Stimulated activated CD4-positive, alpha-beta T cell treated with anti-CD3 and anti-CD28 coated beads, Interleukin-15, amount 100 ng/mL, for 48 hours (primary cell): ENCODE data around the gene SLFN5.
A peak's percentile ranks its signal among the peaks of the same experiment; 100 is the strongest.
"Not testable (repeated sequence)": the region's sequence is repeated elsewhere in the genome, so short reads cannot be mapped to it uniquely, and the experiment has no call there.

Experiments used
- DNase-seq, 2 donors: peaks; one replicate each; pipeline ENCODE4 v3.0.0-alpha.2; 2020; ENCODE audit warnings: low read depth in 2 of 2

The SLFN5 gene

DNA sequence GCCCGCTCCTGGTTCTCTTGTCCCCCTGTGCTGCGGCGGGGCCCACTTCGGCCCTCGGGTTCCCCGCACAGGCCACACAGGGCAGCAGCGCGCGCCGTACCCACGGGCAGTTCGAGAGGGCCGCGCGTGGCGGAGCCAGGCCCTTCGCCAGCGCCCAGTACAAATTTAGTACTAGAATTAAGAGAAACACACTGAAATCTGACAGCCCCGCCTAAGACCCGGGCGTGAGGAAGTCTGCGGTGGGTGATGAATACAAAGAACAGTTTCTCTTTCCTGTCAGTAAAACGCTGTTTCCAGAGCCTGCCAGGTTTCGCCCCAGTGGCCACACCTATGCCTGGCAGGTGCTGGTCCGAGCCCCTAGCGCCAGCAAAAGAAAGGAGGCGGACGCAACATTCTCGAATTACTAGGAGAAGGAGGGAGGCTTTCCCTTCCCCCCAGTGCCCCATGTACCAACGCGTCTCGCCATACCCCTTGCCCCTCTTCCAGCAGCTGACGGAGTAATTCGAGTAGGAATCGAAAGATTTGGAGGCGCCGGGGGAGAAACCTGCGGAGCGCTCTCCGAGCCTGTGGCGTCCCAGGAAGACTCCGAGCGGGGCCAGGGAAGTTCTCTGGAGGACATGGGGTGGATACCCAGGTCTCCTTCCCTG is 591 bp upstream of the SLFN5 start:
- DNase-seq, result peak; percentile 80 to 83

DNA sequence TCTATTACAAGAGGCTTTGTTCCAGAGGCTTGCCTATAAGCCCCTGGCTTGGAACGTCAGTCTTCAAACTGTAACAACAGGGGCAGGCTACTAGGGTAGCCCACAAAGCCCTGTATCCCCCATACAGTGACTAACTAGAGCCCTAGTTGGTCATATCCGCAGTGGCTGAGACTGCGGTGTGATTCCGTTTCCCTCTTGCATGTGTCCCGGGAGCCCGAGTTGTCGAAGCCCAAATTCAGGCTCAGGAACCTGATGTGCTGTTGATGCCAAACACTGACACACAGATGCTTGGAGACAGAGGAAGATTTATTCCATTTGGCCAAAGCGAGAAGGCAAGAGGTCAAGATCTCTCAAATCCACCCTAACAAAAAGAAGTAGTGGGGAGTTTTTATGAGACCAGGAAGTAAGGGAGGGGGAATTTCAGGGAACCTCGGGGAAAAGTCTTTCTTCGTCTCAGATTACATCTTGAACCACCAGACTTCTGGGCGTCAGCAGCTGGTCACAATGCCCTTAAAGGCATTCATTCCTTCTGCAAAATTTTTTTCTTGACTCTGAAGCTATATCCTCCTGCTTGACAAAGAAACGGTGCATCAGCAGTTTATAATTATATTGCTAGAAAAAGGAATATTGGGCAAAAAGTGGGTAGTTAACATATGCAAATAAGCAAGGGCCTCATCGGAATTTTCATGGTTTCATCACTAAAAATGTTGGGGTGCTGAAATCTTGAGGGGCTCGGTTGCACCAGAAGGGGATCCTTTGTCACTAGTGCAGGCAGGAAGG is 879 bp downstream of the SLFN5 start:
- DNase-seq, result peak; percentile 36 to 47

DNA sequence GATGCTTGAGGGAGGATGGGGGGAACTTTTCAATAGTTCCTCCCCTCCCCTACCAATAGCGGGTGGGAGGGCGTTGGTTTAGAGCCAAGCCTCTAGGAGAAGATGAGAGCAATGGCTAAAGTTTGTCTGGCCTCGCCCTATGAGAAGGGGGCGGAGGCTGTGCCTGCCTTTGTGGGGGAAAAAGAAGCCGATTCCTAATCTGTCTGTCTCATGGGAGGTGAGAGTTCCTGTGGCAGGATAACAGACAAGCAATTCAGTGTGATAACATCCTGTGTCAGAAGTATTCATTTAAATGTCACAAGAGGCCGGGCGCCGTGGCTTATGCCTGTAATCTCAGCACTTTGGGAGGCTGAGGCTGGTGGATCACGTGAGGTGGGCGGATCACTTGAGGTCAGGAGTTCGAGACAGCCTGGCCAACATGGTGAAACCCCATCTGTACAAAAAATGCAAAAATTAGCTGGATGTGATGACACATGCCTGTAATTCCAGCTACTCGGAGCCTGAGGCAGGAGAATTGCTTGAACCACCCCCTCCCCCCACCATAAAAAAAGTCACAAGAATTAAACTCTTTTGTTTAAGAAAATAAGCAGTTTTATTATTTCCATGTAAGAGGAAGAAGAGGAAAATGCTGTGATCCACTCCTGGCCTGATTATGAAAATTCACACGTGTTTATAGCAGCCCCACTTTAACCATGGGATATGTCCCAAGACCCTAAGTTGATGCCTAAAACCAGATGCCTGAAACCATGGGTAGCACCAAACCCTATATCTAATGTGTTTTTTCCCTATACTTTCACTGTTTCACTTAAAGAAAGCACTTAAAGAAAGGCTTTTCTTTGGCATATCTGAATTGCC is 1.7 kb downstream of the SLFN5 start:
- peak; percentile 86 to 90 for DNase-seq

DNA sequence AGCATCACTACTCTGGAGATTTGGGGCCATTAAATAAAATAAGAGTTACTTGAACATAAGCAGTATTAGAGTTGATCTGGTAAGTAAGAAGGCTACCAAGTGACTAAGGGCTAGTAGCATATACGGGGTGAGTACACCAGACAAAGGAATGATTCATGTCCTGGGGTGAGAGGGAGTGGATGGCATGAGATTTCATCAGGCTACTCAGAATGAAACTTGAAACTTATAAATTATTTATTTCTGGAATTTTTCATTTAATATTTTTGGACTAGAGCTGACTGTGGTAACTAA is 2.3 kb downstream of the SLFN5 start:
- no peak for DNase-seq

DNA sequence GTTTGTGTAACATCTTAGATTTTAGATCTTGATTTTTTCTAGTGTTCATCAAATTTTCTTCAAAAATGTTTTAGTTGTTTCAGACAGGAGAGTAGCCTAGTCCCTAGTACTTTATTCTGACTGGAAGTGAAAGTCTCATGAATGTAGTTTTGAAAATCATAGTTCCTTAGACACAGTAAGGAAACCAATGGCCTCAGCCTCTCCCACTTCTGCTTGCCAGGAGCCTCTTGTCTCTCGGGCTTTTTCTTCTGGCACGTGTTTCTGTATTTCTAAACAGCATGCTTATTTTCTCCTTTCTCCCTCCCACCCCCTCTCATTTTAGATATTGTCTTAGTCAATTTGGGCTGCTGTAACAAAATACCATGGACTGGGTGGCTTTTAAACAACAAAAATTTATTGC is 9.8 kb downstream of the SLFN5 start:
- DNase-seq, result no peak

DNA sequence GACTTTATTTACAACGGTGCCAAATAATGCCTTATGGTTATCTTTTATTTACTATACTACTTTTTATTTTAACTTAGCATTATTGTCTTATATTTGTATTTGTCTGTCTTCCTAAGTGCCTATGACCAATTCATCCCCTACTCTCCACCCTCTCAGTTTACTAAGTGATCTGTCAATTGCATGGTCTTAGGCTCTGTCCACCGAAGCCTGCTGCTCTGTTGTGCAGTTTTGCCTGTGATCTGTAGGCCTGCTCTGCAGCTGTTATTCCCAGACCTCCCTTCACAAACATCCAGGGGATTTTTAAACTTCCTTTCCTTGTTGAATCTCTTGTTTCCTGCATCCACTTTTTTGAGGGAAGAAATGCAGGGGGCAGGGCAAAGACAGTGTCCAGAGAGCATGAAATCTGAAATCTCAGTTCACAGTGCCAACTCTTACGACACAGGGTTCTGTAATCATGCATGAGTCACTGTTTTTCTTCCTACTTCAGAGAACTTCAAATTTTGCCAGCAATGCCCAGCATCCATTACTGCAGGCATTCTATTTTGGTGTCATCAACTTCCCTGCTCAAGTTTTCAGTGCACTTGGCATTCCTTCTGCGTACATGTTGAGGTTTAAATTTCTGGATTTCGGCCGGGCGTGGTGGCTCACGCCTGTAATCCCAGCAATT is 11.4 kb downstream of the SLFN5 start:
- DNase-seq, result no peak

DNA sequence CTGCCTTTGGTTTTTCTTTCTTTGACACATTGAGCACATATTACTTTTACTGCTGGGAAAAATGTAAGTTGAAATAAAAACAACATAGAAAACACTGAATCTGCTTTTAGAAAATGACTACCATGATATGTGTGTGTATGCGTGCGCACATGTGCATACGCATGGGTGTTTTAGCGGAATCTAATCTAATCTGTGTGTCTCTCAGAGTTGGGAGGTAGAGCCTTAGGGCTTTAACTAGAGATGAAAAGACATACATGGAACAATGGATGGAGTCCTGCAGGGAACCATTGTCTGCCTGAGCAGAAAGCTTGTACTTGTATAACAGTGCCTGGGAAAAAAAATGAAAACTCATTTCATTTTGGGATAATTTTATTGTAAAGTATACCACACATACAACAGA is 12.4 kb downstream of the SLFN5 start:
- no peak for DNase-seq

DNA sequence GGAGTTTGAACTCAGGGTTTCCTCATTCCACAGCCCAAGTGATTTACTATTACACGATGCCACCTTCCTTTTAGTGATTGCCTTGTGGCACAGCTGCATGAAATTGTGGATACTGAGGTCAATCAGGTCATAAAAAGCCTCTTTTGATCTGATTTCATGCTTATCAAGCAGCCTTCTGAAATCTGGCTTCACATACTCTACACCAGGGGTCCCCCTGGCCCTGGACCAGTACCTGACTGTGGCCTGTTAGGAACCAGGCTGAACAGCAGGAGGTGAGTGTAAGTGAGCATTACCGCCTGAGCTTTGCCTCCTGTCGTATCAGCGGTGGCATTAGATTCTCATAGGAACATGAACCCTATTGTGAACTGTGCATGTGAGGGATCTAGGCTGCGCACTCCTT is 13.8 kb downstream of the SLFN5 start:
- DNase-seq, result no peak

DNA sequence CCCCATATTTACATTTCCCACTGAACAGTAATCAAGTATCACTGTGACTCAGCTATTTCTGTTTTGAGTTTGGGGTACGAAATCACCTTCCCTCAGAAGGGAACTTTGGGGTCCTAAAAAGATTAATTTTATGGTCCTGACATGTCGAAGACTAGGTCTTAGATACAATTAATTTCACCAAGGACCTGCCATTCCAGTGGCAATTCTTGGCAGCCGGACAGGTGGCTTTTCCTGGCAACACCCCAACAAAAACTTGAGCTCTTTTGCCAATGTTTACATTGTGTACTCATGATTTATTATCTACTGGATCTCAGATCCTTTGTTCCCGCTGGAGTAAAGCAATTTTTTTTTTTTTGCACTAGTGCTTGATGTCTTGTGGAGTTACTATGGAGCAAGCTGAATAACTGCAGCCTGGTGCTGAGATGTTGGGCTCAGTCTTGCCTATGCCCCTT is 14.4 kb downstream of the SLFN5 start:
- DNase-seq, result no peak

DNA sequence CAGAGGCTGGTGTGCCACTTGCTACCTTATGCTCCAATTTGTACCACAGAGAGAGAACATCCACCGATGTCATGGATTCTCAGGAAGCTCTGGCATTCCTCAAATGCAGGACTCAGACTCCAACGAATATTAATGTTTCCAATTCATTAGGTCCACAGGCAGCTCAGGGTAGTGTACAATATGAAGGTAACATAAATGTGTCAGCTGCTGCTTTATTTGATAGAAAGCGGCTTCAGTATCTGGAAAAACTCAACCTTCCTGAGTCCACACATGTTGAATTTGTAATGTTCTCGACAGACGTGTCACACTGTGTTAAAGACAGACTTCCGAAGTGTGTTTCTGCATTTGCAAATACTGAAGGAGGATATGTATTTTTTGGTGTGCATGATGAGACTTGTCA is 16.1 kb downstream of the SLFN5 start:
- no peak for DNase-seq

DNA sequence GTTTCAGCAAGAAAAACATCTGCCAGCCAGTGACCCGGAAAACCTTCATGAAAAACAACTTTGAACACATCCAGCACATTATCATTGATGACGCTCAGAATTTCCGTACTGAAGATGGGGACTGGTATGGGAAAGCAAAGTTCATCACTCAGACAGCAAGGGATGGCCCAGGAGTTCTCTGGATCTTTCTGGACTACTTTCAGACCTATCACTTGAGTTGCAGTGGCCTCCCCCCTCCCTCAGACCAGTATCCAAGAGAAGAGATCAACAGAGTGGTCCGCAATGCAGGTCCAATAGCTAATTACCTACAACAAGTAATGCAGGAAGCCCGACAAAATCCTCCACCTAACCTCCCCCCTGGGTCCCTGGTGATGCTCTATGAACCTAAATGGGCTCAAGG is 22.2 kb downstream of the SLFN5 start:
- no peak for DNase-seq

DNA sequence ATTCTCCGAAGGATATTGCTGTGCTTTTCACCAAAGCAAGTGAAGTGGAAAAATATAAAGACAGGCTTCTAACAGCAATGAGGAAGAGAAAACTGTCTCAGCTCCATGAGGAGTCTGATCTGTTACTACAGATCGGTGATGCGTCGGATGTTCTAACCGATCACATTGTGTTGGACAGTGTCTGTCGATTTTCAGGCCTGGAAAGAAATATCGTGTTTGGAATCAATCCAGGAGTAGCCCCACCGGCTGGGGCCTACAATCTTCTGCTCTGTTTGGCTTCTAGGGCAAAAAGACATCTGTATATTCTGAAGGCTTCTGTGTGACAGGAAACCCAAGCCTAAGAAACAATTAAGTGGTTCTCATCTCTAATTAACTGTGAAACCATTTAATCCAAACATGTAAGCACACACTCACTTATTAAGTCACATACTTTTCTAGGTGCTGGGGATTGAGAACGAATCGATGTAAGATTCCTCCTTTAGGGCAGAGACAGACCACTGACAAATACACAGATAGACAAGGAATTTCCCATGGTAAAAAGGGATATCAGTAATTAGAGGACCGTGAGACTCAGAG is 22.8 kb downstream of the SLFN5 start:
- DNase-seq, result no peak

DNA sequence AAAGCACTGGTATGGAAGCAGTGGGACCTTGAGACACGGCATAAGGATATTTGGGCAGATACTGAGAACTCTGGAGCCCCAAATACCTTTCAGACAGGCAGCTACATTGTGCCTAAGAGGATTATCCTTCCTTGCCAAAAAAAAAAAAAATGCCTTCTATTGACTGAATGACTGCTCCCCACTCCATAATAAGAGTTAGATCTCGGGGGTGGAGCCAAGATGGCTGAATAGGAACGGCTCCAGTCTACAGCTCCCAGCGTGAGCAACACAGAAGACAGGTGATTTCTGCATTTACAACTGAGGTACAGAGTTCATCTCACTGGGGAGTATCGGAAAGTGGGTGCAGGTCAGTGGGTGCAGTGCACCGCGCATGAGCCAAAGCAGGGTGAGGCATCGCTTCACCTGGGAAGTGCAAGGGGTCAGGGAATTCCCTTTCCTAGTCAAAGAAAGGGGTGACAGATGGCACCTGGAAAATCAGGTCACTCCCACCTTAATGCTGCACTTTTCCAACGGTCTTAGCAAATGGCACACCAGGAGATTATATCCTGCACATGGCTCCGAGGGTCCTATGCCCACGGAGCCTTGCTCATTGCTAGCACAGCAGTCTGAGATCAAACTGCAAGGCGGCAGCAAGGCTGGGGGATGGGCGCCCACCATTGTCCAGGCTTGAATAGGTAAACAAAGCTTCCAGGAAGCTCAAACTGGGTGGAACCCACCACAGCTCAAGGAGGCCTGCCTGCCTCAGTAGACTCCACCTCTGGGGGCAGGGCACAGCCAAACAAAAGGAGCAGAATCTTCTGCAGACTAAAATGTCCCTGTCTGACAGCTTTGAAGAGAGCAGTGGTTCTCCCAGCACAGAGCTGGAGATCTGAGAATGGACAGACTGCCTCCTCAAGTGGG is 31.5 kb downstream of the SLFN5 start:
- DNase-seq, result not testable (repeated sequence)

DNA sequence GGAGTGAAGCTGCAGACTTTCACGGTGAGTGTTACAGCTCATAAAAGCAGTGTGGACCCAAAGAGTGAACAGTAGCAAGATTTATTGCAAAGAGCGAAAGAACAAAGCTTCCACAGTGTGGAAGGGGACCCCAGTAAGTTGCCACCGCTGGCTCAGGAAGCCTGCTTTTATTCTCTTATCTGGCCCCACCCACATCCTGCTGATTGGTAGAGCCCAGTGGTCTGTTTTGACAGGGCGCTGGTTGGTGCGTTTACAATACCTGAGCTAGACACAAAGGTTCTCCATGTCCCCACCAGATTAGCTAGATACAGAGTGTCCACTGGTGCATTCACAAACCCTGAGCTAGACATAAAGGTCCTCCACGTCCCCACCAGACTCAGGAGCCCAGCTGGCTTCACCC is 35.6 kb downstream of the SLFN5 start:
- DNase-seq, result not testable (repeated sequence)

DNA sequence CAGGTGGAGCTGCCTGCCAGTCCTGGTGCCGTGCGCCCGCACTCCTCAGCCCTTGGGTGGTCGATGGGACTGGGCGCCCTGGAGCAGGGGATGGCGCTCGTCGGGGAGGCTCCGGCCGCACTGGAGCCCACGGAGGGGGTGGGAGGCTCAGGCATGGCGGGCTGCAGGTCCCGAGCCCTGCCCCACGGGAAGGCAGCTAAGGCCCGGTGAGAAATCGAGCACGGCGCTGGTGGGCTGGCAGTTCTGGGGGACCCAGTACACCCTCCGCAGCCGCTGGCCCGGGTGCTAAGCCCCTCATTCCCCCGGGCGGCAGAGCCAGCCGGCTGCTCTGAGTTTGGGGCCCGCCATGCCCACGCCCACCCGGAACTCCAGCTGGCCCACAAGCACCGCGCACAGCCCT is 36.0 kb downstream of the SLFN5 start:
- not testable (repeated sequence) for DNase-seq

DNA sequence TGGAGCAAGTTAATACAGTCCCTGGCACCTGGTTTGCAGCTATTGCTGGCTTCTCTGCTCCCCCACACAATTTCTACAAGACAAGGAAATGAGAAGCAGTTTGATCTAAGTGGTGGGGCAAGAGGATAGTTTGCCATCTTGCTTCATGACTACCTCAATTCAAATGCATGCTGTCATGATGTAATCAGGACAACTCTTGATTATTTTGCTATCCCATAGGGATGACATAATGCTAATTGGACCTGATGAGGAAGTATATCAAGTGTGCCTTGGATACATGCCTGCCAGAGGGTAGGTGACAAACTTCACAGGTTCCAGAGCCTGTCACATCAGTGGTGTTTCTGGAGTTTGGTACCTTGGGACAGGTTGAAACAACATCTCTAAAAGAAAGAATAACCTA is 40.9 kb downstream of the SLFN5 start:
- no peak for DNase-seq

DNA sequence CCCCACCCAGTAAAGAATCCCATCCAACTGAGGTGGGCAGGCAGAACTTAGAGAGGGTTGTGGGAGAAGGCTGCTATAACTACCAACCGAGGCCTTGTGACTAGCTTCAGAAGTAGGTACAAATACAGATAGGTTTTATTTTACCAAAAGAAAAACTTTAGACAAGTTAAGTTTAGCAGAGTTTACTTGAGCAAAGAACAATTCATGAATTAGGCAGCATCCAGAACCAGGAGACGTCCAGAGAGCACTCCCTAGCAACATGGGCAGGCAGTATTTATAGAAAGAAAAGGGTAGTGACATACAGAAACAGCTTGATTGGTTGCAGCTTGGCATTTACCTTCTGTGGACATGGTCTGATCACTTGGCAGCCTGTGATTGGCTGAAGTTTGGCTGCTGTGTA is 42.1 kb downstream of the SLFN5 start:
- no peak for DNase-seq

DNA sequence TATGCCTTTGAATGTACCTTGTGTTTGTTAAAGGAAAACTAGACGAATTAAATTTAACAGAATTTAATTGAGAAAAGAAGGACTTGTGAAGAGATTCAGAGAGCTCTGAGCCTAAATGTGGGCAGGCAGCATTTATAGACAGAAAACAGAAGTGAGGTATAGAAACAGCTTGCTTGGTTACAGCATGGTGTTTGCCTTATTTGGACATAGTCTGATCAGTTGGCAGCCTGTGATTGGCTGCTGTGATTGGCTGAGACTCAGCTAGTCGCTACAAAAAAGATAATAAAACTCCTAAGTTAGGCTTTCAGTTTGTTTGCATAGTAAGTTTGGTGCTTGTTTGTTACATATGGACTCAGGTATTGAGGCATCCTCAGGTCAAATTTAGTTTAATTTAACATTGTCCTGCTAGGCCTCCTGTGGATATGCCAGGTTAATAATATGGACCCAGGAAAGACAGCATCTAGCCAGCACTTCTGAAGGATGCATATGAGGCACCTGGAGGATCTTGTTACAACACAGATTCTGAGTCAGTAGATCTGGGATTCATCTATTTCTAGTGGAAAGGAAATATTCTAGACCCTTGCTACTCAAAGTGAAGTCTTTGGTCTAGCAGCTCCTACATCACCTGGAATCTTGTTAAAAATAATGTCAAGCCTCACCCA is 43.4 kb downstream of the SLFN5 start:
- DNase-seq, result peak in 1 of 2 donors; percentile 13

DNA sequence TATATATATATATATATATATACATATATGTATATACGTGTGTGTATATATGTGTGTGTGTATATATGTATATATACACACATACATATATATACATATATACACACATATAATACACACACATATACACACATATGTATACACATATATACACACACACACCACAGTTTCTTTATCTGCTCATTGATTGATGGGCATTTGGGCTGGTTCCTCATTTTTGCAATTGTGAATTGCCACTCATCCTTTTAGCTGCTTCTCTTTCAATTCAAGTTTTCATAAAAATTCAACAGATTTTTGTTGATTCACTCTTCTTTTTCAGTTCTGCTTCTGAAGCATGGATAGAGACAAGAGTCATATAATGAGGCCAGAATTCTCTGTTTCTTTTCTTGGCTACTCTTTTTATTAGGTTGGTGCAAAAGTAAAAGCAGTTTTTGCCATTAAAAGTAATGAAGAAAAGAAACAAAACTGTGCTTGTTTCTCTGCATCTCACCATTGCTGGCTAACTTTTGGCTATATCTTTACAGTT is 44.5 kb downstream of the SLFN5 start:
- no peak for DNase-seq

DNA sequence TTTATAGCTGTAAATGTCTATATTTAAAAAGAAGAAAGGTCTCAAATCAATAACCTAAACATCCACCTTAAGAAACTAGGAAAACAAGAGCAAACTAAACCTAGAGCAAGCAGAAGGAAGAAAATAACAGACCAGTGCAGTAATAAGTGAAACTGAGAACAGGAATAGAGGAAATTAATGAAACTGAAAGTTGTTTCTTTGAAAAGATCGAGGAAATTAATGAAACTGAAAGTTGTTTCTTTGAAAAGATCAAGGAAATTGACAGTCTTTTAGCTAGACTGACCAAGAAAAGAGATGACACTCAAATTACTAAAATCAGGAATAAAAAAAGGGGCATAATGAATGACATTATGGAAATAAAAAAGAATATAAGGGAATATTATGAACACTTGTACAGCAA is 46.4 kb downstream of the SLFN5 start:
- no peak for DNase-seq
